Omental fat pad (tissue), 4 donors: ENCODE measurements around the gene CREB5. TPM values are rescaled to one million over a fixed set of nuclear protein-coding genes. Genes with fewer than 3 reads are reported as not detected.

Source experiments
- ATAC-seq: fragments of 150-250 bp; one replicate; pipeline ENCODE4 v1.9.1; 2016; ENCODE audit warnings: mild to moderate bottlenecking, moderate library complexity; ENCODE audit not compliant: low FRiP score
- DNase-seq: peaks from one replicate; pipeline ENCODE4 v3.0.0-alpha.2; 2019; ENCODE audit warnings: low spot score
- total RNA-seq, 4 donors: library from RNA; depleted of rRNA; stranded (reverse); fragments of >200 nt; gene quantifications; one replicate each; pipeline ENCODE4 v1.1.0, GENCODE V29; 2016
- TF ChIP-seq, protein P1 (sequence below), 3 donors: fragments of 450-650 bp; IDR thresholded peaks; one replicate each; pipeline ENCODE4 v1.5.1; 2016 to 2017; ENCODE audit warnings: antibody characterized with exemption in 3 of 3, mild to moderate bottlenecking in 3 of 3, moderate library complexity in 2 of 3

CREB5 gene
- total RNA-seq, 4 donors from 2014 or later: 27.9 to 87.0 (median 42.9) TPM

DNA sequence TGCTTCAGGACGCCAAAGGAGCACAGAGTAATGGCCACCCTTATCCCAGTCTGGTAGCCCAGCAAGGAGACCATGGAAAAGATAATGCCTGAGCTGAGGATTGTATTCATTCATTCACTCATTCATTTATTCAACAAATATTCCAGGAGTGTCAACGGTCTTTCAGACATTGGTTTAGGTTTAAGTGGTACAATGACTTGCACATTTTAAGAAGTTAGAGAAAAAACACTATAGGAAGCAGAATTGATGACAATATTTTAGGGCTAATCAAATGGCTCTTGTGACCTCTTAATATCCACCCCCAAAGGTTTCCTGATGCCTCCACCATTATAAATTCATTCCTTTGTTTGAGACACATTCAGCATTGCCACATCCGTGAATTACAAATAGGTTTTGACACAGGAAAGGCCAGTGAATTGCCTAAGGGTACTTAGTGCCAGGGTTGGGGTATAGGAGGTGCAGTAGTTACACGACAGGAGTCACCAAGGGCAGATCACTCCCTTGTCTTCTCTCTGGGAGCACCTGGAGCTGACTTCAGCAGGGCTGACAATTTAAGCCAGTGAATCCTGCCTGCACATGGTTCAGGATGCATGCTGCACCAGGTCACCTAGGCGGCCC lies 269.5 kb downstream of the CREB5 start:
- DNase-seq (no peak), ATAC-seq (no peak)
- TF ChIP-seq, protein P1, sequence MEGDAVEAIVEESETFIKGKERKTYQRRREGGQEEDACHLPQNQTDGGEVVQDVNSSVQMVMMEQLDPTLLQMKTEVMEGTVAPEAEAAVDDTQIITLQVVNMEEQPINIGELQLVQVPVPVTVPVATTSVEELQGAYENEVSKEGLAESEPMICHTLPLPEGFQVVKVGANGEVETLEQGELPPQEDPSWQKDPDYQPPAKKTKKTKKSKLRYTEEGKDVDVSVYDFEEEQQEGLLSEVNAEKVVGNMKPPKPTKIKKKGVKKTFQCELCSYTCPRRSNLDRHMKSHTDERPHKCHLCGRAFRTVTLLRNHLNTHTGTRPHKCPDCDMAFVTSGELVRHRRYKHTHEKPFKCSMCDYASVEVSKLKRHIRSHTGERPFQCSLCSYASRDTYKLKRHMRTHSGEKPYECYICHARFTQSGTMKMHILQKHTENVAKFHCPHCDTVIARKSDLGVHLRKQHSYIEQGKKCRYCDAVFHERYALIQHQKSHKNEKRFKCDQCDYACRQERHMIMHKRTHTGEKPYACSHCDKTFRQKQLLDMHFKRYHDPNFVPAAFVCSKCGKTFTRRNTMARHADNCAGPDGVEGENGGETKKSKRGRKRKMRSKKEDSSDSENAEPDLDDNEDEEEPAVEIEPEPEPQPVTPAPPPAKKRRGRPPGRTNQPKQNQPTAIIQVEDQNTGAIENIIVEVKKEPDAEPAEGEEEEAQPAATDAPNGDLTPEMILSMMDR (IDR thresholded peaks at IDR 0.05): no peak

DNA sequence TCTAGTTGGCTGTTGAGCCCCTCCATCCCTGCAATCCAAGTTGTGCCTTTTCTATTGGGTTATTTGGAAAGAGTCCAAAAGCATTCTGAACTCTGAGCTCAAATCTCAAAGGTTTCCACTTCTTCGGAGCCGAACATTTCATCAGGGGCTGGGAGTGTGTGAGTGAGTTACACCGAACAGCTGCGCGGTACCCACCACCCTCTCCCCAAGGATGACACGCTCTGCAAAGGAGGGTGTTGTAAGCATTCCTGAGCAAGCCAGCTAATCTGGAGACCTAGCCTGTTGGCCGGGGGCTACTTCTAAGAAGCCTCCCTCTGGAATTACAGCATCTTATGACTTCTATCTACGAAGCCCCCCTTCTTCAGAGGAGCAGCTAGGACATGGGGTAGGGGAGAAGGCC lies 270.5 kb downstream of the CREB5 start:
- TF ChIP-seq, protein P1 (IDR thresholded peaks at IDR 0.05): no peak
- ATAC-seq: no peak
- DNase-seq: no peak

DNA sequence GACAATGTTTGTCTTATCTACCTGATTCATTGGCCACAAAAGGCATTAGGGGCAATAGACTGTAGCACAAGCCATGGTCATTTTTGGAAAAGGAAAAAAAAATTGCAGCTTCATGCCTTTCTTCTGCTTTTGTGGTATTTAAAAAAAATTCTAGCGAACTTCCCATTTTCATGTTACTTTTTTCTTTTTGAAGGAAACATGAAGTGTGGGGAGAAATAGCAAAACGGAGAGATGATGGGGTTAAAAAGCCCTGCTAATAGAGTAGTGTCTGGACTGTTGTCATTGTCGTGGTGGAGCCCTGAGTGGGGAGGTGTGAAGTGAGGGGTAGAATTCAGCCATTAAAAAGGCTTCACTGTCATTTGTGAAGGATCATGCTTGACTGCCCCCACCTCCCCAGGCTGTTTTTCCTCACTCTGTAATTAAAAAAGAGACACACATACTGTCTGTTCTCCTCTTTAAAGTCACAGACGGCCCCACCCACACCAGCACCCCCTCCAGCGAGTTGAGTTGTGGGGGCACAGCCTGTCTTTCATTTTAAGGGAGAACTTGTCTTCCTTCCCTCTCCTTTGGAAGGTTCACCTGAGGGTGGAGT lies 272.4 kb downstream of the CREB5 start:
- ATAC-seq (no peak), DNase-seq (no peak)
- TF ChIP-seq, protein P1 (IDR thresholded peaks at IDR 0.05): no peak

DNA sequence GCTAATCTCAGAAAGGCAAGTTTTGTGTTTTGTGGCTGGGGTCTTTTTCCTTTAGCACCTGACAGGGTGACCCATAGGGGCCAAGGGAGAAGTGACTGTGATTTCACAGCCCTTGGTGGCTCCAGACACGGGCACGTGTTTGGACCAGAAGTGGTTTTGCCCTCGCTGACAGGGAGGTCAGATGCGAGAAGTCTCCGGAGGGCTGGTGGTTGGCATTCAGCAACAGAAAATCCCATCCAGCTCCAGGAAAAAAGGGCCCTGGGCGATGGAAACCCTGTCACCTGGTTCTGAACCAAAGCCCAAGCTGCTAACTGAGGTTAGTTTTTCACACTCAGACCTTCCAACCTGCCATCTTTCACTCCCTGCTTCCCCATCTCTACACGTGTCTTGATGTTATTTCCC lies 272.9 kb downstream of the CREB5 start:
- ATAC-seq: peak; percentile 18
- TF ChIP-seq, protein P1 (IDR thresholded peaks at IDR 0.05): no peak
- no peak for DNase-seq

DNA sequence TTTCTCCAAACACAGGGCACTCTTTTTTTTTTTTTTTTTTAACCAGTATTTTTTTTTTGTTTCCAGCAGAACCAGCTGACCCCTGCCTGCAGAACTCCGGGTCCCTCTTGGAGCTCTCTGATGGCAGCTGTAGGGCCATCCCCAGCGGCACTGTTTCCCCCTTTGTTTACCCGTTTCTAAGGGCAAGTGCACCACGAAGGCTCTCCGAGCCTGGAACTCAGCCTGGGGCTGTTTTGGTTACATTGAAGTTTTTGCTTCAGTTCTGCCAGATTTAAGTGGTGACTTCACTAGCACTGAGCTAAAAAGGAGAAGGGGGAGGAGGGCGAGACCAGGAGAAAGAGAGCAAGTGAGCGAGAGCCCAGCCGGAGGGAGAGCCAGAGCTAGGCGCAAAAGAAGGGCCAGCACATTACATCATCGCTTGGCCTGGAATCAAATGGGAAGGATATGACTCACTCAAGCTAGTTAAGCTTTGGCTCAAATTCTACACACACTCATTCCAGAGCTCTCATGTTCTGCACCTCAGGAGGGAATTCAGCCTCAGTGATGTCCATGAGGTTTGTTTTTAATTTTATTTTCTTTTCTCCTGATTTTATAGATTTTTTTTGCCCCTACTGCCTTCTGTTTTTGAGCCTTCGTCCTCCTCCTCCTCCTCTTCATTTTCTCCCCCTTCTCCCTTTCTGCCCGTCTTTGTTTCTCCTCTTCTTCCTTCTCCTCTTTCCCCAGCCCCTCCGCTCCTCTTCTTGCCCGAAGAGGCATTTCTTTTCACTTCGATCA lies 273.5 kb downstream of the CREB5 start:
- ATAC-seq: peak; percentile 94

DNA sequence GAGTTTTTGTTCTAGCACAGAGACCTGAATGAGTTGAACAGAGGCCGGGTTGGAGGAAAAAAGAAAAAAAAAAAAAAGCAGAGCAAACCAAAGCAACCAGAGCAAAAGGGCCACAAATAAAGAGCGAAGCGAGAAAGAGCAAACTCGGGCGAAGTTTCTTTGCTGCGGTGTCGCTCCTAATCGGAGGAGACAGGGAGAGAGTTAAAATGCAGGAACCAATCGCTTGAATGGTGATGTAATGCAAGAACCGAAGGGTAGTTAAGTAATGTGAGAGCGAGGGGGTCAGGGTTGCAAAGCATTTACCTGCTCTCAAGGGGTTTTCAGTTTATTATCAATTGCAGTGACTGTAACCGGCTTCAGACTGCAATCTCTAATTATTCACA lies 274.1 kb downstream of the CREB5 start:
- TF ChIP-seq, protein P1 (IDR thresholded peaks at IDR 0.05): no peak
- DNase-seq (no peak), ATAC-seq (peak; percentile 55)

More for the DNA sequence above, 273.5 kb downstream of the CREB5 start:
- TF ChIP-seq, protein P1 (IDR thresholded peaks at IDR 0.05): no peak
- DNase-seq: peak; percentile 83
